ENCODE results near the gene UCK2. TPM values are rescaled to one million over a fixed set of nuclear protein-coding genes. Genes with fewer than 3 reads are reported as not detected.

The UCK2 gene
- total RNA-seq, 1 donor from 2014 or later: 32.0 TPM

DNA sequence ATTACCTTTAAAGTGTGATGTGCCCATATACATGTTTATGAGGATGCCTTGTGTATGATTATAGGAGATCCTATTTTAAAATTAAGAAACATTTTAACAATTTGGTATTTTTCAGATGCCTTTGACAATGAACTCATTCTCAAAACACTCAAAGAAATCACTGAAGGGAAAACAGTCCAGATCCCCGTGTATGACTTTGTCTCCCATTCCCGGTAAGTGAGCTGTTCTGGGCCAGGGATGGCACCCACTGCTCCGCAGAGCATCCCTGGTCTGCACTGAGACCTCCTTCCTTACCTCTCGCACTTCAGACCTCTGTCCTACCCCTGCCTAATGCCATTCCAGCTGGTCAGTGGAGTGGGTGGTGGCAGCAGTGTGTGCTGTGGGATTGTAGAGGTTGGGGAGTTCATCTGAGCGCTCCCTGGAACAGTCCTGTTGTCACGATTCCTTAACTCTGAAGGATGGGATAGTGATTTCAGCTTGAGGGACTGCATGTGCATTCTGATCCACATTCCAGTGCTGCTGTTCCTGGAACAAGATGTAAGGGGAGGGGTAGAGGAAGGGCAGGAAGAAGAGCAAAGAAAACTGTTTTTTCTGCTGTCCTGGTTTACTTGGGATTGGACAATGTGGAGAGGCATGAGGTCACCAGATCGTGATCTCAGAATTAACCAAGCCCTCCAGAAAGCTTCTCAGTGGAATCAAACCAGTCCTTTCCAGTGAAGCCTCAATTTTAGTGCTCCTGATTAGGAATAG lies 63.9 kb downstream of the UCK2 start:
- DNase-seq (ENCODE audit: low spot score): no peak
- intact Hi-C loops (cut with DNase I): loop anchor here (10.0 kb wide), 1 partner anchor 256 kb away; the partner anchor contains the start of gene MGST3

DNA sequence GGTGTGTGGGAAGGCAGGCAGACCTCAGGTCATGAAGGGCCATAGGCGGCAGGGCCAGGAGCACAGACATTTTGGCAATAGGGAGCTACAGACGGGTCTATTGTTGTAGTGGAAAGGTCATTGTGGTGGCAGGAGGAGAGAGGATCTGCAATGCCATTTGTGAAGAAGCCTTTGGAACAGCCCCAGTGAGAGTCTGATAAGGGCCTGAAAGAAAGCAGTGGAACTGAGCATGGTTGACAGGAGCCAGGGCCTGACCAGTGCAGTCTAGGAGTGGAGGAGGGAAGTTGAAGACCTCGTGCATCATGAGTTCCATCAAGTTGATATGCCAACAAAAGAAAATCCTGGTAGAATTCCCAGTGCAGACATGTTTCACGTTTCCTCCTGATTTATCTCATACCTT lies 65.5 kb downstream of the UCK2 start:
- no peak for DNase-seq (ENCODE audit: low spot score)
- intact Hi-C loops (cut with DNase I): loop anchor here (10.0 kb wide), 1 partner anchor 258 kb away; the partner anchor contains the start of gene MGST3

DNA sequence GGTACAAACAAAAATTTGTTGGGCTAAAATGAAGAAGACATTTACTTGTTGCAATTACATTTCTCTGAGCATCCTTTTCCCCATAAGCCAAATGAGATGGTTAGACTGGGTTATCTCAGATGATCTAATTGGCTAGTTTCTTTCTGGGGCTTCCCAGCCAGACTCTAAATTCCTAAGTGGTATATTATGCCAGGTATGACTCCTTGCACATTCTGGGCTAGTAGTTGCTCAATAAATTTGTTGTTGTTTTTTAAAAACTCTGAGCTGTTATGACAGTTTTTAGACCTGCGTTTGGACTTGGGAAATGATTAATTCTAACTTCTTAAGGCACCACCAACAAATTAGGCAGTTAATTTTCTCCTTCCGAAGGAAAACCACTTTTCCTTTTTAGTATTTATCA lies 66.1 kb downstream of the UCK2 start:
- DNase-seq (ENCODE audit: low spot score): no peak
- intact Hi-C loops (cut with DNase I): loop anchor here (10.0 kb wide), 1 partner anchor 259 kb away; the partner anchor contains the start of gene MGST3

DNA sequence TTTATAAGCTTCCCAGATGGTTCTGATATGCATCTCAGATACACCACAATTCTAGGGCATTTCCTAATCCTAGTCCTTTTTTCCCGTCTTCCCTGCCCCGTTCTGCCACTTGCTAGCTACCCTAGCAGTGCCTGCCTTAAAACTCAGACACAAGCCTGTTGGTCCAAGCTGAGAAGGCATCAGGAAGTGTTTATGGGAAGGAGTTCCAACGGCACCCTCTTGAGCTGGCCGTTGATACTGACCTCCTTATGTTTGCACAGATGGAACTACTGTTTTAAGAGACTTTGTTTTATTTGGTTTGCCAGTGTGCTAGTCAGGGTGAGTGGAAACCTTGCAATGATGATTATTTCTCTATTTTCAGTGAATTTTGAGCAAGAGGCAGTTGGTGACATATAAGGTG lies 67.2 kb downstream of the UCK2 start:
- intact Hi-C loops (cut with DNase I): loop anchor here (10.0 kb wide), 1 partner anchor 260 kb away; the partner anchor contains the start of gene MGST3
- DNase-seq (ENCODE audit: low spot score): no peak

DNA sequence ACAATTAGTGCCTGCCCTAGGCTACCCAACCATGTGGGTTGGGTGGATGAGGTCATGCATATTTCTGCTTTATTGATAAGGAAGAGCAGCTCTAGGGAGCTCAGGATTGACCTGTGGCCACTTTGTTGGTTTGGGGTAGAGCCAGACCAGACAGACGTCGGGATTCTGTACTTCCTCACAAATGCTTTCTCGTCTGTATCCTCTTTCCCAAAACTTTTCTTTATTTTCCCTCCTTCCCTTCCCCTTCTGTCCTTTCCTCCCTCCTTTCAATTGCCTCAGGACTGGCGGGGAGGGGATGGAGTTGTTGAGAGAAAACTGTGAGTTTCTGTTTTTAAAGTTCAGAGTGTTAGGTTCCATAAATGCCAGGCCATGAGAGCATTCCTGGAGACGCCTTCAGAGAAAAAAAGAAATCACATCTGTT lies 68.0 kb downstream of the UCK2 start:
- intact Hi-C loops (cut with DNase I): loop anchor here (5.0 to 10.0 kb wide), 2 partner anchors 128 to 261 kb away; partner anchors contain the start of genes MGST3 and TMCO1
- DNase-seq (ENCODE audit: low spot score): no peak

- intact Hi-C loops (cut with DNase I): loop anchor here (2.0 to 10.0 kb wide), 3 partner anchors 67 to 261 kb away; partner anchors contain the start of genes MGST3 and TMCO1
- no peak for DNase-seq (ENCODE audit: low spot score)
These were observed 68.9 kb downstream of the UCK2 start for GRCh38 chr1:165896277-165896676.

- intact Hi-C loops (cut with DNase I): loop anchor here (2.0 to 10.0 kb wide), 4 partner anchors 39 to 263 kb away; partner anchors contain the start of genes MGST3 and TMCO1
These were observed 70.2 kb downstream of the UCK2 start for GRCh38 chr1:165897326-165898303.

DNA sequence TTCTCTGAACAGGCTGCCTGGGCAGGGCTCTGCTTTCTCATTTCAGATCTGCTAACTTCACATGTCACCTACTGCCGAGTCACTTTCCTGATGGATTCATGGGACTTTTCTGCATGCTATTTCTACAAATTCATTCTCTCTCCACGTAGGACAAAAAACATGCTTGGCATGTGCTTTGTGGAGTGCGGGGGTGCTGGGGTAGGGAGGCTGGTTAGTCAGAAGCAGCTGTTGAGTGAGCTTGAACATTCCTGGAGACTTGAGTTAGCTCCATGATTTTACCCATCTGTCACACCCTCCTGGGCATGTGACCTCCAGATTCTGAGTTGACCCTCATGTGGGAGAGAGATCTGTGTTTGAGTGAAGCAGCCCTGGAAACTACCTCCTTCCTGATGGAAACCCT lies 71.4 kb downstream of the UCK2 start:
- no peak for DNase-seq (ENCODE audit: low spot score)
- intact Hi-C loops (cut with DNase I): loop anchor here (2.0 to 10.0 kb wide), 3 partner anchors 40 to 264 kb away; partner anchors contain the start of genes MGST3 and TMCO1

More at GRCh38 chr1:165897326-165898303, 70.2 kb downstream of the UCK2 start:
- DNase-seq (ENCODE audit: low spot score): no peak

DNA sequence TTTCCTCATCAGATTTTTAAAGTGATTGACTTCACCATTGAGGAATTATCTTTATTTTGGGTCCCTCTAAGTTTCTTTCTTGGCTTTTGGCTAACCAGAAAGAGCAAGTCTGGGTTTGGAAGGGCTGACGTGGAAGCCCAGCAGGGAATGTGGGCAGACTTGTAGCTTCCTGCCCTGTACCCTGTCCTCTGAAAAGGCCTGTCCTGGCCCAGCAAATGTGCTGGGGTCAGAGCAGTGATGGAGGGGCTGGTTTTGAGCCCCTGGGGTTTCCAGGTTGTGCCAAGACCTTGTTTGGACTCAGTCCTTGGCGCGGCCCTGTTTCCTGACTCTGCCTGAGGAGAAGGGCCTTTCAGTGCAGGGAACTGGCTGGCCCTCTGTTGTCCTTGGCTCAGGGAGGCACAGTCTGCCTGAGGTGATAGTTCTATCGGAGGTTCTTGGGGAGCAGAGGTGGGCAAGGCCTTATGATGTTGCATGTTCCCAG lies 72.1 kb downstream of the UCK2 start:
- no peak for DNase-seq (ENCODE audit: low spot score)
- intact Hi-C loops (cut with DNase I): loop anchor here (2.0 to 10.0 kb wide), 3 partner anchors 41 to 265 kb away; partner anchors contain the start of genes MGST3 and TMCO1

- no peak for DNase-seq (ENCODE audit: low spot score)
- intact Hi-C loops (cut with DNase I): no loop called here
These were observed 73.4 kb downstream of the UCK2 start for GRCh38 chr1:165900576-165901380.

DNA sequence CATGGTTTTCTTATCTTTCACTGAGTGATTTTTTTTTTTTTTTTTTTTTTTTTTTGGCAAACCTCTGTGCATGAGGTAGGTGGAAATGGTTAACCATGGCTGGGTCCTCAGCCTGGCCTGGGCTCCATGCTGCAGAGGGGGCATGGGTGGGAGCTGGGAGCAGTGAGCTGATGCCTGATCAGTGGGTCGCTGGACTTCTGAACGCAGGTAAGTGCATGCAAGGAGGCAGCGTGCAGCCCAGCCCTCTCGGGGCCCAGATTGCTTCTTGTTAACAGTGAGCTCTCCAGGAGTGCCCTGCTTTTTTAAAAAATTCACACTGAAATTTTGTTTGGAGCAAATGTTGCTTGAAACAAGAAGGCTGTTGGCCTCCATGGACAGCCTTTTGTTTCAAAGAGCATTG lies 75.2 kb downstream of the UCK2 start:
- intact Hi-C loops (cut with DNase I): no loop called here
- no peak for DNase-seq (ENCODE audit: low spot score)

- intact Hi-C loops (cut with DNase I): no loop called here
- DNase-seq (ENCODE audit: low spot score): no peak
These were observed 76.3 kb downstream of the UCK2 start for GRCh38 chr1:165903672-165904071.

- intact Hi-C loops (cut with DNase I): no loop called here
- no peak for DNase-seq (ENCODE audit: low spot score)
These were observed 77.5 kb downstream of the UCK2 start for GRCh38 chr1:165904948-165905347.

DNA sequence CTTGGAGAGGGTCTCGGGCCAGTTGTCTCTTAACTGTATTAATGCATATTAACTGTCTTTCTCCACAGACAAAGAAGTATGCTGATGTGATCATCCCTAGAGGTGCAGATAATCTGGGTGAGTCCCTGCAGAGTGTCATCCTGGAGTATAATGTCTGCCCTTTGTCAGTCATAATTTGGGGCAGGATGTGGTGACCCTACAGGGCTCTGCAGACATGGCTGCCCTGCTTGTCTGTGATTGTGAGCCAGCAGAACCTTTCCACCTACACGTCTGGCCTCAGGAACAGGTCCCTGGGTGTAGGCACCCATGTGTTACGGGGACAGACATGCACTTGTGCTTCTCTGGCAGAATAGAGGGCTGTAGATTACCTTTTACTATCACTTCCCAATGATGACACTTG lies 78.4 kb downstream of the UCK2 start:
- intact Hi-C loops (cut with DNase I): no loop called here
- DNase-seq (ENCODE audit: low spot score): no peak

DNA sequence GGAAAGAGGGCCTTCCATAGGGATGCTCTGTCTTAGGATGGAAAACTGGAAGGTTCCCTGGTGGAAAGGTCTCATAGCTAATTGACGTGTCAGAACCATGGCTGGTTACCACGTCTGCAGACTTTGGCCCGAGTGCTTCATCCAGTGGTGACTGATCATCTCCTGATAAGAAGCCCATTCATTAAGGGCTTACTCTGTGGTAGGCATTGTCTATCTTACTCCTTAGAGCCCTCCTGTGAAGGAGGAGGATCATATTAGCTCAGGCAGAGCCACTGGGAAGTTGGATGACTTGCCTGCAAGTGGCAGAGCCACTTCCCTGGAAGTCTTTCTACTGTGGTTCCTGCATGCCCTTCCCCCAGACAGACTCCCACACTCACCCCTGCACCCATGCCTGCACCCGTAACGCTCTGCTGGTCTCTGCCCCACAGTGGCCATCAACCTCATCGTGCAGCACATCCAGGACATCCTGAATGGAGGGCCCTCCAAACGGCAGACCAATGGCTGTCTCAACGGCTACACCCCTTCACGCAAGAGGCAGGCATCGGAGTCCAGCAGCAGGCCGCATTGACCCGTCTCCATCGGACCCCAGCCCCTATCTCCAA lies 79.9 kb downstream of the UCK2 start:
- intact Hi-C loops (cut with DNase I): no loop called here
- no peak for DNase-seq (ENCODE audit: low spot score)

DNA sequence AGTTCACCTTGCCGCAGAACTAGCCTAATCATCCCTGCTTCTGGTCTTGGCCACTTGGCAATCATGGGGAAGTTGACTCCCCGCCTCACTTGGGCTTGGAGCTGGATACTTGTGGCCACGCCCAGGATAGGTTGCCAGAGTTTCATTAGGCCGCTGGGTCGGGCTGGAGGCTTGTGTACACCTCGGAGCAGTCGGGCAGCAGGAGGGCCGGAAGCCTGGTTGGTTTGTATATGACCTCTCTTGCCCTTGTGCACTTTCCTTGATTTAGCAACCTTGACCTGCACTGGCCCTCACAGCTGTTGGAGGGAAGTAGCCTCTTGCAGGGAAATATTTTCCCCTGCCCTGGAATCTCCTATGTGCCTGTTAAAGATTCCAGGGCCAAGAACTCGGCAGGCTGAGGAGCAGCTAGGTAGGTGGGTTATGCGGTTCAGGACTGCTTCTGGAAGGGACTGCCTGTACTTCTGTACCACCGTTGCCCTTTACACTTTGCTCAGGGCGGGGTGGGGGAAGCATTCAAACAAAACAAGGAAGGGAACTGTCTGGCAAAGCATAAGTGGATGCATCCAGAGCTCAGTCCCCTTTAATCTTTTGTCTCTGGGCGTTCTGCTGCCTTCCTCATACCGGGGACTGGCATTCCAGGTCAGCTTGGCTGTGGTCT lies 83.5 kb downstream of the UCK2 start:
- intact Hi-C loops (cut with DNase I): loop anchor here (5.0 kb wide), 3 partner anchors 84 to 514 kb away; partner anchors contain the start of genes TMCO1 and UCK2

GRCh38 chr1:165911609-165912281 lies 84.3 kb downstream of the UCK2 start:
- no peak for DNase-seq (ENCODE audit: low spot score)
- intact Hi-C loops (cut with DNase I): loop anchor here (5.0 kb wide), 3 partner anchors 84 to 514 kb away; partner anchors contain the start of genes TMCO1 and UCK2

More for the DNA sequence above, 83.5 kb downstream of the UCK2 start:
- DNase-seq (ENCODE audit: low spot score): no peak
